ENCODE data around the gene GNAQ.

The GNAQ gene

DNA sequence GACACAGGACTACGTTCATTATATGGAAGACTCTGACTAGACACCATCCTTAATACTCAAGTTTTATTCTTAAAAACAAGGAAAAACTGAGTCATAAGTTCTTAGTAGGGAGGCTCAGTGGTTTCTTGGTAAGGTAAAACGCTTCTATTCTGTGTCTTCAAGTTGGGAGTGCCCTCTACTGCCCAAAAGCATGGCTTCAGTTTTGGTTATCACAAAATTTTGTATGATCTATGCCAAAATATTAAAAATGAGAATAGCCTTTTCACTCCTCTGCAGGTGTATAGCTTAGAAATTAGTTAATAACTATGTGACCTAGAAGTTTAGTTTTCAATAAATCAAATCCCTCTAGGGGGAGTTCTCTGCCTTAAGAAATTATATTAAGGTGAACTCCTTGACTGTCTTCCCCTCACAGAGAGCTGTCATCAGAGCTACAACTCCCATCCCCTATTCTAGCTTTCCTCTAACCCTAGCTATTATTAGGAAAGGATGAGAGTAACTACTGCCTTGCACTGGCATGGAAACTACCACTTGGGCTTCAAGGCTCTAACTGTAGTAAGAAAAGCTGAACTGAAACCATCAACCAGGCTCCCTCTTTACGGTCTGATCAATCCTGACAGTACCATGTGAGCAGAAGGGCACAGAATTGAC lies 189.7 kb downstream of the GNAQ start:
- DNase-seq (ENCODE audit: low spot score) = peak; percentile 21

DNA sequence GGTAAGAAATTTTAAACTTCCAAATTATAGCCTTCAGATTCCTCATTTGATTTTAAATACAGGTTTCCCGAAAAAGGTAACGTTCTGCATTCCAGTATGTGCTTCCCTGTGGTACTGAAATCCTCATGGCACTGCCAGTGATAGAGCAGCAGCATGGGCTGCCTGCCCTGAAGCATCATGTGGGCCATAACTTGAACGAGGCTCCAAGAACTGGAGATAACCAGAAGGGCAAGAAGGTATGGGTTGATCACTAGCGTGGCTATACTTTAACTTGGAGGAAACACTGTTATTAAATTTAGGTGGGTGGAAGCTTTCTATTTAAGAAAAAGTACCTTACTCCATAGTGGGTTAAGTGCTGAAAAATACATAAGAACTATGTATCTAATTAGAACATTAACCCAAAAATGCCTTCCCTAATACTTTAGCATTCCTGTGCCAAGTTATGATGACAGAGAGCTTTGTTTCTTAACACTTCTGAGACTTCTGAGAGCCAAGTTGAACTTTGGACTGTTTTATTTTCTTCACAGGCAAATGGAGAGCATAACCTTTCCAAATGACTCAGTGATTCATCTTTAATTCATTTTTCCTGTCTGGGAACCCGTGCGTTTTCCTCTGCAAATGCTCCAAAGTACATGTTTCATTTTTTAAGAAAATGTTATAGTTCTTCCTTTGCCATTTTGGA lies 192.0 kb downstream of the GNAQ start:
- no peak for DNase-seq (ENCODE audit: low spot score)

- no peak for DNase-seq (ENCODE audit: low spot score)
These were observed 192.6 kb downstream of the GNAQ start for GRCh38 chr9:77838986-77839385.

DNA sequence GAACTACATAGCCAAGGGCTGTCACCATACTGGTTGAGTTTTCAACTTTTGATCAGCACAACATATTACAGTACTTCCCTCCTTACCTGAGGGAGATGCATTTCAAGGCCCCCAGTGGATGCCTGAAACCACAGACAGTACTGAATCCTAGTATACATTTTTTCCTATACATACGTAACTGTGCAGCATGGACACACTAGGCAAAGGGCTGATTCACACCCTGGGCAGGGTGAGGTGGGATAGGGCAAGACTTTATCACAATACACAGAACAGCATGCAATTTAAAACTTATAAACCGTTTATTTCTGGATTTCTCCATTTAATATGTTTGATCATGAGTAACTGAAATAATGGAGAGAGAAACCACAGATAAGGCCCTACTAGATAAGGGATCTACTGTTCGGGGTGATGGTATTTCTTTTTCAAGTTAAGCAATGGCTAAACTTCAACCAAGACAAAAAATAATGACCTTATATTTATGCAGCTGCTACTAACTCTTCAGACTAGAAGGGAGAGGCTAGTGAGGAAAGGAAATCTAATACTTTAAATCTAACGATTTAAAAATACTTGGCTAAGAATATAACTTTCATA lies 196.6 kb downstream of the GNAQ start:
- DNase-seq (ENCODE audit: low spot score) = no peak

- no peak for DNase-seq (ENCODE audit: low spot score)
These were observed 197.8 kb downstream of the GNAQ start for GRCh38 chr9:77833561-77834429.

DNA sequence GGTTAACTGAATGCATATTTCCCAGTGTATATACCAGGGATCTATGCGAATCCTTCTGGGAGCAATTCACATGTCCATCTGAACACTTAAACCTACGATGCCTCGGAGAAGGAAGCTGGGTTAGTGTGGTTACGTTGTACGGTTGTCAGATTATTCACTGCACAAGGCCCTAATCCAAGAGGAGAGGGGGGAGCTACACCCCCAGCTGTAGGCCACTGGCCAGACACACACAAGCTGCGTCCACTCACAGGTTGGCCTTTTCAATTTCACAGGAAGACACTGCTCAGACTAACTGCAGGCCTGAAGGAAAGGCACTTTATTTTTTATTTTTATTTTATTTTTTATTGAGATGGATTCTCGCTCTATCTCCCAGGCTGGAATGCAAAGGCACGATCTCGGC lies 199.0 kb downstream of the GNAQ start:
- DNase-seq (ENCODE audit: low spot score) = no peak

- no peak for DNase-seq (ENCODE audit: low spot score)
These were observed 199.8 kb downstream of the GNAQ start for GRCh38 chr9:77831781-77832180.

DNA sequence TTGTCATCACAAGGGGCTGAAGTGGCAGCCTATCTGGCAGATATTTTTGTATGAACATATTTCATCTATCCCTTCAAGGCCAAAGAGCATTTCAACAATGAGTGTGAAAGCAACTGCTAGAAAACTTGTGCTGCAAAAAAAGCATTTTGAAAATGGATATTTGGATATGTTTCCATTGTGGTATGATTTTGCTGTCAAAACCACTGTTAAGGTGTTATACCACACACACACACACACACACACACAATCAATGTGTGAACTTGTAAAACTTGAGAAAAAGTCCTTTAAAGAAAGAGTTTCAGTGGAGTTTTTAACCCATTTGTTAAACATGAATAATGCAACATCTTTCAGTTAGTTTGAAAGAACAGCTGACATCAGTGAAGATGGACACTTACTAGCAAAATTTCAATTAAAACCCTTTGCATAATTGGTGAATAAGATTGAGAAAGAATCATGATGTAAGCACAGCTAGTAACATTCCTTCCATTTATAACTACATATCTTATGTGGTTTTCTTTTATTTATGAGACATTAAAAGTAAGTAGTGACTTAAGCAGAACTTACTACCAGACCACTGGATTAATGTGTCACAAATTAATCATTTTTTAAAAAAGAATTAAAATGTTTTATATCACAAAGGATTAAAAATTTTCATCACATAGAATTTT lies 200.9 kb downstream of the GNAQ start:
- DNase-seq (ENCODE audit: low spot score) = no peak

DNA sequence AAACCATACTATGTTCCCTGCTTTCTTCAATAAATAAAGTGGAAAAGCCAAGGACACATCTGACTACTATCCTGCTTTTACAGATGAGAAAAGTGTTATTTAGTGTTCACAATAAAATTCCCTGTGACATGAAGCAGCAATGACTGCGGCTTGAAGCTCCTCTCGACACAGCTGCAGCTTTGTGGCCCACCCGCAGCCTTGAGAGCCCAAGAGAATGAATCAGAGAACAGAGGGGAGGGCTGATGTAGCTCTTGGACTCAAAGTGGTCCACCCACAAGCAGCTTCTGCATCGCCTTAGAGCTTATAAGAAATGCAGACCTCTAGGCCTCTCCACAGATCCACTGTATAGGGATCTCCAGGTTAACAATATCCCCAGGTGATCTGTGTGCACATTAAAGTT lies 202.2 kb downstream of the GNAQ start:
- no peak for DNase-seq (ENCODE audit: low spot score)

- DNase-seq (ENCODE audit: low spot score) = no peak
These were observed 204.4 kb downstream of the GNAQ start for GRCh38 chr9:77827104-77827784.

DNA sequence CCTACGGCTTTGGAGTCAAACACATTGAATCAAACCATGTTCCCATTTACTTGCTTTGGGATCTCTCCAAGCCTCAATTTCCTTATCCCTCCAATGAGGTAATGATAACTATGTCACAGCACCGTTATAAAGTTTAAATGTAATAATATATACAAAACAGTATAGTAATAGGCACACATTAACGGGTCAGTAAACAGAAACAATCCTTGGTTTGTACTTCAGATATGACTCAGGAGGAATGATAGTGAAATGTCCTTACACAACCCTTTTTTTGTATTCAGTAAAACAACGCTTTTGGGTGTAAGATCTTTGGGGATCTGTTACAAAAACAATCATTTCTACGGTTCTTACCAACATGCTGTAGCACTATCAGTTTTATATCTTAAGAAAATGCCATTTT lies 205.0 kb downstream of the GNAQ start:
- no peak for DNase-seq (ENCODE audit: low spot score)

GRCh38 chr9:77826116-77826515 lies 205.5 kb downstream of the GNAQ start:
- DNase-seq (ENCODE audit: low spot score) = no peak

DNA sequence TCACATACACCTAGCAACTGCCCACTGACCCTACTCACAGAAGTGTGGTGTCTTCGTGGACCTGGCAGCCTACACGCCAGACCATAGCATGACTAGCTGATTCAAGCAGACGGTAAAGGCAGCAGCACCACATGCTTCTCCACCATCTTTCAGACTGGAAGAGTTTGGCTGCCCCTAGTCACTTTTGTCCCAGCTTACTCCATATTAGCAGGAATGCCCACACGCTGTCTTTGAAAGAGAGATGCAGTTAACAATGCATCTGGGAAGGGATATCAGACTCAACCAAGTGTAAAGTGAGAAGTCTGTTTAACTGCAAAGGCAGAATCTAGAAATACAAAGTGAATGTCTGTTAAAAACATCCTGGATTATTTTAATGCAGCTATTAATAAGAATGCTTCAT lies 206.2 kb downstream of the GNAQ start:
- no peak for DNase-seq (ENCODE audit: low spot score)

DNA sequence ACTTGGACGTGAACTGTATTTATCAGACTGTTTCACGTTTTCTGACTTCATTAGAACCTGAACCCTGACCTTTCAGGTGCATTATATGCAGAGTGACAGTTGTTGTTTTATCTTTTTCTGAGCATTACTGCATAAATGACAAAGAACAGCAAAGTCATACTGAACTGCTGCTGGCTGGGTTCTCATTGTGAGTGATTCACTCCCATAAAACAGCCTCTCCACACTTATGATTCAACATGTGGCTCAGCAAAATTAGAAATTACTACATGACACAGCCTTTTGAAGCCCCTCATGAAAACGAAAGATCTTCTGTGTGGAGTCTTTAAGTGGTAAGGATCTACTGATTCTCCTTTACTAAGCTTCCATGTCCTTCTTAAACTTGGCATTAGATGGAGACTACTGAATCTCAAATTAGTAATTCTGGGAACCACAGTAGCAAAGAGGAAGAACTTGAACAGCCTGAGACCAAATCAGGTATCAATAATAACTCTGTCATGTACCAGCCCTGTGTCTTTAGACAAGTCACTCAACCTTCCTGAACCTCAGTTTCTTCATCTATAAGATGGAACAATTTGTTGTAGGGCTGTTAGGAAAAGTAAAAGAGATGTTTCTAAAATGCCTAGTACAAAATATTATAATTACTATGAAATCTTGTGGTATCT lies 211.2 kb downstream of the GNAQ start:
- no peak for DNase-seq (ENCODE audit: low spot score)

GRCh38 chr9:77819657-77820056 lies 212.0 kb downstream of the GNAQ start:
- no peak for DNase-seq (ENCODE audit: low spot score)

- no peak for DNase-seq (ENCODE audit: low spot score)
These were observed 213.9 kb downstream of the GNAQ start for GRCh38 chr9:77817590-77818311.

- DNase-seq (ENCODE audit: low spot score) = no peak
These were observed 214.8 kb downstream of the GNAQ start for GRCh38 chr9:77816641-77817341.

GRCh38 chr9:77815260-77815659 lies 216.4 kb downstream of the GNAQ start:
- no peak for DNase-seq (ENCODE audit: low spot score)

DNA sequence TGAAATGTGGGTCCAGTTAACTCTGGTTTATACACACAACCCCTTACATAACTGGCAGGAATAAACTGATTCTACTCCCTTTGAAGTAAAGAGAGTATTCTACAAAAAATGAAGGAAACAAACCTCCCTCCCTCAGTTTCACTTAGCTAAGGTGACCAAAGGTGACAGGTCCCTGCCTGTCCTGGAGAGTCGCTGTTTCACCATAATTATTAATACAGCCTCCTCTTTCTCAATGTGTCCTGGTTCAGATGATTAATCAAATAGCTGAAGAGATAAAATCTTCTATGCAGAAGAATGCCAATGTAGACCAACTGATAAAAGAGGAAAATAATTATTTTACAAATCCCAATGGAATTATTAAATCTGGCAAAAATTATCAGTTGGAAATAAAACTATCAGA lies 219.8 kb downstream of the GNAQ start:
- no peak for DNase-seq (ENCODE audit: low spot score)
